GM19023 (cell line): ENCODE measurements around the gene C2orf76.

Experiments
- ATAC-seq: cut with Tn5 transposase; IDR thresholded peaks from one replicate; pipeline ENCODE4 v1.9.1; 2021; ENCODE audit warnings: mild to moderate bottlenecking, moderate library complexity; ENCODE audit not compliant: unreplicated experiment

C2orf76 gene

GRCh38 chr2:119266091-119266589, 100.5 kb downstream of the C2orf76 start:
- ATAC-seq, result no peak

GRCh38 chr2:119265693-119266066, 101.0 kb downstream of the C2orf76 start:
- ATAC-seq, result no peak

- peak; percentile 93 for ATAC-seq
Measured at GRCh38 chr2:119264781-119265692, 101.6 kb downstream of the C2orf76 start.

- no peak for ATAC-seq
Measured at GRCh38 chr2:119263656-119264055, 103.0 kb downstream of the C2orf76 start.

GRCh38 chr2:119263025-119263424, 103.6 kb downstream of the C2orf76 start:
- no peak for ATAC-seq

- ATAC-seq, result no peak
Measured at GRCh38 chr2:119261493-119262225, 105.0 kb downstream of the C2orf76 start.

- ATAC-seq, result no peak
Measured at GRCh38 chr2:119260646-119261492, 105.8 kb downstream of the C2orf76 start.

- ATAC-seq, result no peak
Measured at GRCh38 chr2:119259296-119259860, 107.3 kb downstream of the C2orf76 start.

- ATAC-seq, result no peak
Measured at GRCh38 chr2:119257198-119257597, 109.4 kb downstream of the C2orf76 start.

GRCh38 chr2:119256582-119256921, 110.1 kb downstream of the C2orf76 start:
- no peak for ATAC-seq

GRCh38 chr2:119255760-119256581, 110.7 kb downstream of the C2orf76 start:
- ATAC-seq, result no peak

- no peak for ATAC-seq
Measured at GRCh38 chr2:119254601-119255080, 112.0 kb downstream of the C2orf76 start.

GRCh38 chr2:119253760-119254600, 112.7 kb downstream of the C2orf76 start:
- no peak for ATAC-seq

- ATAC-seq, result no peak
Measured at GRCh38 chr2:119253114-119253702, 113.4 kb downstream of the C2orf76 start.
